ENCODE data around the gene TSPYL6.

The TSPYL6 gene

DNA sequence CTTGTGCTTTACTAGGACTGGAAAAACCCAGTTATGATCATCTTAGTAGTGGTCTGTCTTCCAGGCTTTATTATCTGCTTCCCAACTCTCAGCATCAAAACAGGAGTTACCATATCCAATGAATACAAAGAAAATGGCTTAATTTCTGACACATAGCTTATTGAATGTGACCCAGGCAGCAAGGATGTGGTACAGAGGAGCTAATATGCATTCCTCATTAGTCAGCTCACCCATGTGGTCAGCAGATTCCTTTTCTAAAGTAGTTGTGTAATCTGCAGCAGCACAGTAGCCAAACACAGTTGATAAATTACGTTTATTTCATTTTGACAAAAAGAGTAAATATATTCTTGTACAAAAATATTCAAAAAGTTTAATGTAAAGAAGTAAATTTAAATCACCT, 43.6 kb downstream of the TSPYL6 start:
- Histone ChIP-seq H3K9me3 (ENCODE audit: control insufficient read depth, low read length) (no peaks in the 10 kb centered on the region), H3K27me3 (ENCODE audit: control insufficient read depth, insufficient read depth, low read length) (no peaks in the 10 kb centered on the region), H3K4me1 (ENCODE audit: control insufficient read depth, insufficient read depth, low read length) (no peaks in the 10 kb centered on the region), H3K36me3 (ENCODE audit: control insufficient read depth, insufficient read depth, low read length) (no peaks in the 10 kb centered on the region), H3K4me3 (ENCODE audit: low read length) (no peak overlapping the region), H3K9ac (ENCODE audit: low read length) (no peak overlapping the region)

DNA sequence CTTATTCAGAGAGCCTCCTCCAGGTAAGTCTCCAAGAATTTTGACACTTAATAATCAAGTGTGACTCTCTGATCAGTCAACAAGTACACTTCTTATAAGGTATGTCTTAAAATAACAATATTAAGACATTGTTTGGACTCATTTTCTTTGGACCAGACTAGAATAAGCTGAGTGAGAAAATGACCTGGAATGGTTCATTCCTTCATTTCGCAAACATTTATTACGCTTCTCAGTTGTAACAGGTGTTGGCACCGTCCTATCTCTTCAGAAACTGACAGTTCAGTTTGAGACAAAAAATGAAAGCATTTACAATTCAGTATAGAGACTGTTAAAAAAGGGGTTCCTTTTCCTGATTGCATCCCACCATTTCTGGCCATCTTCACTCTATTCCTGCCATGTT, 46.6 kb downstream of the TSPYL6 start:
- Histone ChIP-seq H3K4me1 (ENCODE audit: control insufficient read depth, insufficient read depth, low read length) (no peaks in the 10 kb centered on the region), H3K36me3 (ENCODE audit: control insufficient read depth, insufficient read depth, low read length) (no peaks in the 10 kb centered on the region), H3K9me3 (ENCODE audit: control insufficient read depth, low read length) (no peaks in the 10 kb centered on the region), H3K27me3 (ENCODE audit: control insufficient read depth, insufficient read depth, low read length) (no peaks in the 10 kb centered on the region), H3K9ac (ENCODE audit: low read length) (no peak overlapping the region), H3K4me3 (ENCODE audit: low read length) (no peak overlapping the region)

- Histone ChIP-seq H3K4me3 (ENCODE audit: low read length) (no peak overlapping the region), H3K27me3 (ENCODE audit: control insufficient read depth, insufficient read depth, low read length) (no peaks in the 10 kb centered on the region)
These were observed 47.4 kb downstream of the TSPYL6 start for GRCh38 chr2:54208364-54209240.

DNA sequence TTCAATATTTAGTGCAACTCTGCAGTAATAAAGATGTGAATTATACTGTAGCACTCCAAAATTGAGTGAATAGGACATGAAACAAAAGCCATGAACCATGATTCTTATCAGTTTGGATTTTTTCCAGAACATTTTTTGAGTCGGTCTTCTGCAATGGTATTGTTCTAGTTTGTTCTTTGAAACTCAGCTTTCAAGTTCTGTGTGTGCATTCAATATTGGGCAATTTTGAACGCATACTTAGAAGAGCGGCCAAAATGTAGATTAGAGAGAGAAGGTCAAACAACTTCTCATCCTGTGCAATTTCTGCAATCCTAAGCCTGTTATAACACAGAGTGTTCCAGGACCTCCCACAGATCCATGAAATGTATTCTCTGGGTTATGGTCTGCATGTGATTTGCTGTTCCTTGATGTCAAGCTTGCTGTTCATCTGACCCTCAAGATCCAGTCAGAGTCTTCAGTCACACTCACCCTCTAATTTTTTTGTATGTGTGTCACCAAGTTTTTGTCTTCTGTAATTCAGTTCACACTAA, 48.3 kb downstream of the TSPYL6 start:
- Histone ChIP-seq H3K36me3 (ENCODE audit: control insufficient read depth, insufficient read depth, low read length) (no peaks in the 10 kb centered on the region), H3K4me1 (ENCODE audit: control insufficient read depth, insufficient read depth, low read length) (no peaks in the 10 kb centered on the region), H3K9ac (ENCODE audit: low read length) (no peak overlapping the region), H3K4me3 (ENCODE audit: low read length) (no peak overlapping the region), H3K9me3 (ENCODE audit: control insufficient read depth, low read length) (no peaks in the 10 kb centered on the region), H3K27me3 (ENCODE audit: control insufficient read depth, insufficient read depth, low read length) (no peaks in the 10 kb centered on the region)

More at GRCh38 chr2:54208364-54209240, 47.4 kb downstream of the TSPYL6 start:
- Histone ChIP-seq H3K9me3 (ENCODE audit: control insufficient read depth, low read length) (no peaks in the 10 kb centered on the region), H3K9ac (ENCODE audit: low read length) (no peak overlapping the region), H3K4me1 (ENCODE audit: control insufficient read depth, insufficient read depth, low read length) (no peaks in the 10 kb centered on the region), H3K36me3 (ENCODE audit: control insufficient read depth, insufficient read depth, low read length) (no peaks in the 10 kb centered on the region)

DNA sequence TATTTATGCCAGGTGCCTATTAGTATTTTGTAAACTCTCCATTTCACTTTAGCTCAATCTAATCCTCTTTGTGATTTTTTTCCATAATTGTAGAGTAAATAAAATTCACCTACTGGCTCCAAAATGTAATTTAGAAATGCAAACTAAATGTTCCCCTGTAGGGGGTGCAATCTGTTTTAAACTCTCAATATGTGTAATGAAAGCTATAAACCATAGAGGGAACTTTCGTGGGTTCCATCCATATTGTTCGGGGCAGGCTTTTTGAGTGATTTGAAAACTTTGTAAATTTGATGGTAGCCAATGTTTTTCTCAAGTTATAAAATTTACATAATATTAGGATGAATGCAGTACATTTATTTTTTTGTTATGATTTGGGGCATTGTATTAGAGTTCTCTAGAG, 49.4 kb downstream of the TSPYL6 start:
- H3K4me1 ChIP-seq (ENCODE audit: control insufficient read depth, insufficient read depth, low read length) = no peaks in the 10 kb centered on the region
- H3K9me3 ChIP-seq (ENCODE audit: control insufficient read depth, low read length) = no peaks in the 10 kb centered on the region
- H3K36me3 ChIP-seq (ENCODE audit: control insufficient read depth, insufficient read depth, low read length) = no peaks in the 10 kb centered on the region
- no peak overlapping the region for H3K9ac ChIP-seq (ENCODE audit: low read length)
- H3K27me3 ChIP-seq (ENCODE audit: control insufficient read depth, insufficient read depth, low read length) = no peaks in the 10 kb centered on the region
- H3K4me3 ChIP-seq (ENCODE audit: low read length) = no peak overlapping the region

GRCh38 chr2:54204476-54204875, 51.6 kb downstream of the TSPYL6 start:
- Histone ChIP-seq H3K4me3 (ENCODE audit: low read length) (no peak overlapping the region), H3K9me3 (ENCODE audit: control insufficient read depth, low read length) (no peaks in the 10 kb centered on the region), H3K9ac (ENCODE audit: low read length) (no peak overlapping the region), H3K36me3 (ENCODE audit: control insufficient read depth, insufficient read depth, low read length) (no peaks in the 10 kb centered on the region), H3K4me1 (ENCODE audit: control insufficient read depth, insufficient read depth, low read length) (no peaks in the 10 kb centered on the region), H3K27me3 (ENCODE audit: control insufficient read depth, insufficient read depth, low read length) (no peaks in the 10 kb centered on the region)

Measured in mucosa of stomach (tissue), 1 donor.